Neural progenitor cell (in vitro differentiated cells): ENCODE data around the gene ERI2. TPM values are rescaled to one million over a fixed set of nuclear protein-coding genes. Genes with fewer than 3 reads are reported as not detected.

Experiments
- DNase-seq: peaks from one replicate; pipeline ENCODE4 v3.0.0-alpha.2; 2016; ENCODE audit warnings: low spot score
- H2AFZ ChIP-seq: fragments of 200-600 bp; sonication (generic); replicated peaks from 2 replicates; pipeline ENCODE4 v1.6.1; 2016; ENCODE audit warnings: antibody characterized with exemption
- H3F3A ChIP-seq: fragments of 200-600 bp; sonication (generic); 2 replicates; pipeline ENCODE4 v1.6.1; 2016; ENCODE audit warnings: antibody characterized with exemption, low read depth
- H3K27ac ChIP-seq: fragments of 200-600 bp; sonication (generic); 2 replicates; pipeline ENCODE4 v1.5.1; 2016; ENCODE audit warnings: mild to moderate bottlenecking
- H3K27me3 ChIP-seq: fragments of 200-600 bp; sonication (generic); 2 replicates; pipeline ENCODE4 v1.6.1; 2016; ENCODE audit warnings: mild to moderate bottlenecking, moderate library complexity
- H3K36me3 ChIP-seq: fragments of 200-600 bp; sonication (generic); 2 replicates; pipeline ENCODE4 v1.5.1; 2016
- H3K4me1 ChIP-seq: fragments of 200-600 bp; sonication (generic); 2 replicates; pipeline ENCODE4 v1.6.1; 2016; ENCODE audit warnings: mixed run types
- H3K4me2 ChIP-seq: fragments of 200-600 bp; sonication (generic); 2 replicates; pipeline ENCODE4 v1.6.1; 2016
- H3K4me3 ChIP-seq: fragments of 200-600 bp; sonication (generic); 2 replicates; pipeline ENCODE4 v1.5.1; 2016
- H3K79me2 ChIP-seq: fragments of 200-600 bp; sonication (generic); 2 replicates; pipeline ENCODE4 v1.6.1; 2016; ENCODE audit warnings: low read depth
- H3K9ac ChIP-seq: fragments of 200-600 bp; sonication (generic); 2 replicates; pipeline ENCODE4 v1.6.1; 2016
- H3K9me3 ChIP-seq: fragments of 200-600 bp; sonication (generic); 2 replicates; pipeline ENCODE4 v1.5.1; 2016; ENCODE audit warnings: low read depth
- H4K20me1 ChIP-seq: fragments of 200-600 bp; sonication (generic); 2 replicates; pipeline ENCODE4 v1.6.1; 2016; ENCODE audit warnings: low read depth
- H3K27ac Mint-ChIP-seq: 3 replicates; pipeline ENCODE4 v1.8.0; 2021; ENCODE audit warnings: mixed read lengths
- H3K27me3 Mint-ChIP-seq: 2 replicates; pipeline ENCODE4 v1.8.0; 2022; ENCODE audit warnings: low read depth, mild to moderate bottlenecking, inconsistent platforms, moderate library complexity, mixed read lengths; ENCODE audit not compliant: insufficient read depth
- H3K36me3 Mint-ChIP-seq: 3 replicates; pipeline ENCODE4 v1.8.0; 2021; ENCODE audit warnings: mixed read lengths
- H3K4me1 Mint-ChIP-seq: 3 replicates; pipeline ENCODE4 v1.8.0; 2021; ENCODE audit warnings: mixed read lengths
- H3K4me3 Mint-ChIP-seq: 3 replicates; pipeline ENCODE4 v1.8.0; 2021; ENCODE audit warnings: mild to moderate bottlenecking, moderate library complexity, mixed read lengths
- H3K9me3 Mint-ChIP-seq: 3 replicates; pipeline ENCODE4 v1.8.0; 2020; ENCODE audit warnings: mixed read lengths
- EZH2 ChIP-seq: fragments of 200-600 bp; sonication (generic); IDR thresholded peaks from 2 replicates; pipeline ENCODE4 v1.6.1; 2017; ENCODE audit warnings: antibody characterized with exemption, mild to moderate bottlenecking, moderate library complexity
- EZH2phosphoT487 ChIP-seq: fragments of 200-600 bp; sonication (generic); IDR thresholded peaks from 2 replicates; pipeline ENCODE4 v1.6.1; 2017; ENCODE audit warnings: antibody characterized with exemption
- total RNA-seq: library from RNA; depleted of rRNA; stranded (reverse); fragments of >200 nt; gene quantifications from 2 replicates; pipeline ENCODE4 v1.2.3, GENCODE V29; 2015; ENCODE audit warnings: low replicate concordance
- TF ChIP-seq, protein P1 (sequence below): fragments of 200-600 bp; sonication (generic); IDR thresholded peaks from 2 replicates; pipeline ENCODE4 v1.5.1; 2017; ENCODE audit warnings: antibody characterized with exemption, mild to moderate bottlenecking

Gene ERI2
- total RNA-seq, 1 donor from 2014 or later = 56.4 TPM

DNA sequence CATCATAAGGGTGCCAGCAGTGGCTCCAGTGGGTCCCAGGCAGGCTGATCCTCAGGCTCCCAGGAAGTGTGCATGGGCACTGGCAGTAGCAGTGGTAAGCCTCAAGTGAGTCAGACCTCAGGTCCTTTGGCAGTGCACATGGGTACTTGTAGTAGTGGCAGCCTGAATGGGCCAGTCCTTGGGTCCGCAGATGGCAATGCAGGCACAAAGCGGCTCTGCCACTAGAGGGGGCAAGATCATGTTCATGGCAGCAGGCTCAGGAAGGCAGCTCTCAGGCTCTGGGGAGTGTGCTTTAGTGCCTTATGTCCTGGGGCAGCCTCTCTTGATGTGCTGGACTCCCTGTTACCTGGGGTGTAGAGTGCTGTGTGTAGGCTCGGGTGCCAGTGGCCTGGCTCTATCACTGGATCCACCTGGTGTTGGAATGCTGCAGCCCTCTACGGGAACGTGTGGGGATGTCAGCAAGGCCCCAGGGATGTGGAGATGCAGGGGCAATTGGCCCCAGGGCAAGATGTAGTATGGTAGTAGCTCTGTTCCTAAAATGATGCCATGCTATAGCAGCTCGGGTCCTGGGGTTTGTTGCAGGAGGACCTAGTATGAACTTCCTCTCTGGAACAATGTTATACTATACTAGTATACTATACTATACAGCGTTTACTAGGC is 31.4 kb downstream of the ERI2 start:
- TF ChIP-seq EZH2phosphoT487 = no peak
- no peak for TF ChIP-seq EZH2
- TF ChIP-seq, protein P1, sequence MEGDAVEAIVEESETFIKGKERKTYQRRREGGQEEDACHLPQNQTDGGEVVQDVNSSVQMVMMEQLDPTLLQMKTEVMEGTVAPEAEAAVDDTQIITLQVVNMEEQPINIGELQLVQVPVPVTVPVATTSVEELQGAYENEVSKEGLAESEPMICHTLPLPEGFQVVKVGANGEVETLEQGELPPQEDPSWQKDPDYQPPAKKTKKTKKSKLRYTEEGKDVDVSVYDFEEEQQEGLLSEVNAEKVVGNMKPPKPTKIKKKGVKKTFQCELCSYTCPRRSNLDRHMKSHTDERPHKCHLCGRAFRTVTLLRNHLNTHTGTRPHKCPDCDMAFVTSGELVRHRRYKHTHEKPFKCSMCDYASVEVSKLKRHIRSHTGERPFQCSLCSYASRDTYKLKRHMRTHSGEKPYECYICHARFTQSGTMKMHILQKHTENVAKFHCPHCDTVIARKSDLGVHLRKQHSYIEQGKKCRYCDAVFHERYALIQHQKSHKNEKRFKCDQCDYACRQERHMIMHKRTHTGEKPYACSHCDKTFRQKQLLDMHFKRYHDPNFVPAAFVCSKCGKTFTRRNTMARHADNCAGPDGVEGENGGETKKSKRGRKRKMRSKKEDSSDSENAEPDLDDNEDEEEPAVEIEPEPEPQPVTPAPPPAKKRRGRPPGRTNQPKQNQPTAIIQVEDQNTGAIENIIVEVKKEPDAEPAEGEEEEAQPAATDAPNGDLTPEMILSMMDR = peak; percentile 72
- Histone ChIP-seq H3K4me2 (no peak overlapping the region), H3K4me3 (no peak overlapping the region), H3K79me2 (no peaks in the 10 kb centered on the region), H3K9ac (no peak overlapping the region), H3K9me3 (no peaks in the 10 kb centered on the region), H3K36me3 (no peaks in the 10 kb centered on the region), H3K27ac (no peak overlapping the region), H2AFZ (no peak overlapping the region), H4K20me1 (no peaks in the 10 kb centered on the region), H3K27me3 (no peaks in the 10 kb centered on the region), H3K4me1 (no peaks in the 10 kb centered on the region), H3F3A (no peaks in the 10 kb centered on the region)
- Mint-ChIP-seq H3K27me3 (no peaks in the 10 kb centered on the region), H3K36me3 (no peaks in the 10 kb centered on the region), H3K9me3 (no peaks in the 10 kb centered on the region), H3K4me1 (no peaks in the 10 kb centered on the region), H3K4me3 (no peak overlapping the region), H3K27ac (no peak overlapping the region)
- peak; percentile 76 for DNase-seq

DNA sequence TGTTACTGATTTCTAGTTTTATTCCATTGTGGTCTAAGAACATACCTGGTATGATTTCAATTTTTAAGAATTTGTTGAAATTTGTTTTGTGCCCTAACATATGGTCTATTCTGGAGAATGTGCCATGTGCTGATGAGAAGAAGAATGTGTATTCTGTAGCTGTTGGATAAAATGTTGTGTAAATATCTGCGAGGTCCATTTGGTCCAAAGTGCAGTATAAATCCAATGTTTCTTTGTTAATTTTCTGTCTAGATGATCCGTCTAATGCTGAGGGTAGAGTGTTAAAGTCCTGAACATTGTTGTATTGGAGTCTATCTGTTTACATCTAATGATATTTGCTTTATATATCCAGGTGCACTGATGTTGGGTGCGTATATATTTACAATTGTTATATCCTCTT is 32.6 kb downstream of the ERI2 start:
- Histone ChIP-seq H3K9ac (no peak overlapping the region), H3K9me3 (no peaks in the 10 kb centered on the region), H4K20me1 (no peaks in the 10 kb centered on the region), H3K4me3 (no peak overlapping the region), H3K27me3 (no peaks in the 10 kb centered on the region), H3K27ac (no peak overlapping the region), H3K79me2 (no peaks in the 10 kb centered on the region), H3K4me2 (no peak overlapping the region), H2AFZ (no peak overlapping the region), H3K36me3 (no peaks in the 10 kb centered on the region), H3K4me1 (no peaks in the 10 kb centered on the region), H3F3A (no peaks in the 10 kb centered on the region)
- Mint-ChIP-seq H3K9me3 (no peaks in the 10 kb centered on the region), H3K27me3 (no peaks in the 10 kb centered on the region), H3K27ac (no peak overlapping the region), H3K4me1 (no peaks in the 10 kb centered on the region), H3K4me3 (no peak overlapping the region), H3K36me3 (no peaks in the 10 kb centered on the region)
- DNase-seq = no peak
- TF ChIP-seq EZH2phosphoT487 (no peak), EZH2 (no peak)
- TF ChIP-seq, protein P1 = no peak

DNA sequence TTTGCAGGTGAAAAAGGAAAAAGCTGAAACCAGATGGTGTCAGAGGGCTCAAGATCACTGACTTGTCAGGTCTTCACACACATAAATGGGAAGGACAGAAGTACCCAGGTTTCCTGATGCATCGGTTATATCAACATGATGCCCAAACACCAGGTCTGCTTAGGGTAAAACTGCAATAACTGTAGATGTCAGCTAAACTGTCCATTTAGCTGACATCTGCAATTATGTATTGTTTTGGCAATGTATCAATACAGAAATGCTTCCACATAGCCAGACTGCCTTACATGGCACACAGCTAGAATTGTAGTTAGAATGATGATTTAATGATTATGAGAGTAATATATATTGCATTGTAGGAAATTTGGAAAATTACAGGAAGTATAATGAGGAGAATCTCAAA is 37.5 kb downstream of the ERI2 start:
- Mint-ChIP-seq H3K4me1 (peaks cover 3% of the 10 kb centered on the region), H3K27me3 (peaks cover 3% of the 10 kb centered on the region), H3K27ac (no peak overlapping the region), H3K9me3 (no peaks in the 10 kb centered on the region), H3K36me3 (no peaks in the 10 kb centered on the region), H3K4me3 (no peak overlapping the region)
- Histone ChIP-seq H3K27ac (no peak overlapping the region), H3K9ac (no peak overlapping the region), H3K9me3 (no peaks in the 10 kb centered on the region), H3K4me3 (no peak overlapping the region), H4K20me1 (no peaks in the 10 kb centered on the region), H3K27me3 (no peaks in the 10 kb centered on the region), H3K79me2 (no peaks in the 10 kb centered on the region), H3K36me3 (no peaks in the 10 kb centered on the region), H3K4me1 (no peaks in the 10 kb centered on the region), H2AFZ (no peak overlapping the region), H3F3A (no peaks in the 10 kb centered on the region), H3K4me2 (no peak overlapping the region)
- no peak for DNase-seq
- TF ChIP-seq EZH2 (no peak), EZH2phosphoT487 (no peak)
- TF ChIP-seq, protein P1 = no peak
